ENCODE results near the gene PTPRD.

DNA sequence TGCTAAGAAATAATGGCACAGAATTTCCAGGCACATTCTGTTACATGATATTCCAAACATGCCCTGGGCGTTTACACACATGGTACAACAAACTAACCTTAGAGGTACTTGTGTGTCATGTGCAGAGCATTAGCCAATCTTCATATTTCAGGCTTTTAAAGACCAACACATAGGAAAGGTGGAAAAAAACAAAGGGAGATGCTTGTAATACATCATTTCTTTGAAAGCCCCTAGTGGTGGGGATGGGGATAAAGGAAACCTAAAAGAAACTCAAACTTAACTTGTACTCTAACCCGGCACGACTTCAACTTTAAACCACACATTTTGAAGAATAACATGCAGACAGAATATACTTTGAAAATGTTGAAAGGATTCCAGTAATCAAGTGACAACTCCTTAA, 133.6 kb downstream of the PTPRD start:
- no peak for TF ChIP-seq POLR2A (IDR thresholded peaks at IDR 0.05)
- TF ChIP-seq, protein P1, sequence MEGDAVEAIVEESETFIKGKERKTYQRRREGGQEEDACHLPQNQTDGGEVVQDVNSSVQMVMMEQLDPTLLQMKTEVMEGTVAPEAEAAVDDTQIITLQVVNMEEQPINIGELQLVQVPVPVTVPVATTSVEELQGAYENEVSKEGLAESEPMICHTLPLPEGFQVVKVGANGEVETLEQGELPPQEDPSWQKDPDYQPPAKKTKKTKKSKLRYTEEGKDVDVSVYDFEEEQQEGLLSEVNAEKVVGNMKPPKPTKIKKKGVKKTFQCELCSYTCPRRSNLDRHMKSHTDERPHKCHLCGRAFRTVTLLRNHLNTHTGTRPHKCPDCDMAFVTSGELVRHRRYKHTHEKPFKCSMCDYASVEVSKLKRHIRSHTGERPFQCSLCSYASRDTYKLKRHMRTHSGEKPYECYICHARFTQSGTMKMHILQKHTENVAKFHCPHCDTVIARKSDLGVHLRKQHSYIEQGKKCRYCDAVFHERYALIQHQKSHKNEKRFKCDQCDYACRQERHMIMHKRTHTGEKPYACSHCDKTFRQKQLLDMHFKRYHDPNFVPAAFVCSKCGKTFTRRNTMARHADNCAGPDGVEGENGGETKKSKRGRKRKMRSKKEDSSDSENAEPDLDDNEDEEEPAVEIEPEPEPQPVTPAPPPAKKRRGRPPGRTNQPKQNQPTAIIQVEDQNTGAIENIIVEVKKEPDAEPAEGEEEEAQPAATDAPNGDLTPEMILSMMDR (IDR thresholded peaks at IDR 0.05), result no peak

All from thyroid gland (tissue), 4 donors.